PFSK-1 (cell line): Measurements from ENCODE around the gene CUX1.

Experiments used
- FOXP2 ChIP-seq: optimal IDR thresholded peaks from 2 replicates; pipeline ENCODE3; 2011; ENCODE audit warnings: borderline replicate concordance, control low read depth, inconsistent platforms; ENCODE audit not compliant: insufficient read depth; ENCODE audit errors: extremely low read length, extremely low read depth
- POLR2AphosphoS5 ChIP-seq: IDR thresholded peaks from 2 replicates; pipeline ENCODE4 v1.6.1; 2012; ENCODE audit warnings: low read depth, mild to moderate bottlenecking, control low read depth, low read length, moderate library complexity
- SIN3A ChIP-seq: IDR thresholded peaks from 2 replicates; pipeline ENCODE4 v1.6.1; 2012; ENCODE audit warnings: mild to moderate bottlenecking, low read length, moderate library complexity, borderline replicate concordance; ENCODE audit not compliant: insufficient read depth
- TAF1 ChIP-seq: IDR thresholded peaks from 2 replicates; pipeline ENCODE4 v1.6.1; 2012; ENCODE audit warnings: low read length, control low read depth, borderline replicate concordance; ENCODE audit not compliant: insufficient read depth
- TF ChIP-seq, protein P1 (sequence below), 2 experiments: IDR thresholded peaks; 2 replicates each; pipeline versions ENCODE4 v1.6.1 to v1.8.0; 2011 to 2012; ENCODE audit warnings: low read depth in 2 of 2, low read length in 2 of 2, control low read depth in 1 of 2, inconsistent platforms in 1 of 2, mild to moderate bottlenecking in 1 of 2, moderate library complexity in 1 of 2; ENCODE audit not compliant: insufficient read depth in 1 of 2

CUX1 gene

DNA sequence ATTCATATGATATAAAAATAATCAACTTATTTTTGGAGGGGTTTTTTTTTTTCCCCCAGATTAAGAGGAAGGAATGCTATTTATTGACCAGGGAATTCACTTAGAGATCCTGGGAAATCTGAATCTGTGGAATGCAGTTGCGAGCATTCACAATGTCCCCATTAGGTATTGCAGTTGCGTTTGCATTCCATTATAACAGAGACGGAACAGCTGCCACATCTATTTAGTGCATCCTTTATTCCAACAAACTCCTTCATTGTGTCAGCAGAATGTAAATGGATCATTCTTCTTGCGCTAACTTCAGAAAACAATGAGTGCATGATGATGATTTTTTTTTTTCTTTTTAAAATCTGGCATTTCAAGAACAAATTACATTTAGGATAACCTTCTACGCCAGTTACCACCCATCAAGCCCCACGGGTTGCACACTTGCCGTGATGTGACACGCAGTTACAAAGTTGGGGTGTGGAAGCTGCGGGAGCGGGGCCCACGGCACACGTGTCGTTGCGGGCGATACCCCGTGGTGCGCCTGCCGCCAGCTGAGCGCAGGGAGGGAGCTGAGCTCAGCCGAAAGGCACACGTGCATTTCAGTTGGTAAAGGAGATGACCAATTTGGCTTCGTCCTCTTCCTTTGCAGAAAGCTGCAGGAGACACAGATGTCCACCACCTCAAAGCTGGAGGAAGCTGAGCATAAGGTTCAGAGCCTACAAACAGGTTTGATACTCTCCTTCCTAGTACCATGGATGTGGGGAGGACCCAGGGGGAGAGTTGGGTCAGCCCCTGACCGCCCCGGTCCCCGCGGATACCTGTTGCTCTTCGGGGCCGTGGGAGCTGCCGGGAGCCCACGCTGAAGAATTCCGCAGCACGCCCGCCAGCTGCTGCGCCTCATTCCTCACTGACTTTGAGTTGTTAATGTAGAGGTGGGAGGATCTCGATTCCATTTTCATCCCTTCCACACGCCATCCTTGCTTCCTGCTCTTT lies 293.9 kb downstream of the CUX1 start:
- TF ChIP-seq SIN3A (no peak), TAF1 (no peak), POLR2AphosphoS5 (no peak), FOXP2 (no peak)
- TF ChIP-seq, protein P1, sequence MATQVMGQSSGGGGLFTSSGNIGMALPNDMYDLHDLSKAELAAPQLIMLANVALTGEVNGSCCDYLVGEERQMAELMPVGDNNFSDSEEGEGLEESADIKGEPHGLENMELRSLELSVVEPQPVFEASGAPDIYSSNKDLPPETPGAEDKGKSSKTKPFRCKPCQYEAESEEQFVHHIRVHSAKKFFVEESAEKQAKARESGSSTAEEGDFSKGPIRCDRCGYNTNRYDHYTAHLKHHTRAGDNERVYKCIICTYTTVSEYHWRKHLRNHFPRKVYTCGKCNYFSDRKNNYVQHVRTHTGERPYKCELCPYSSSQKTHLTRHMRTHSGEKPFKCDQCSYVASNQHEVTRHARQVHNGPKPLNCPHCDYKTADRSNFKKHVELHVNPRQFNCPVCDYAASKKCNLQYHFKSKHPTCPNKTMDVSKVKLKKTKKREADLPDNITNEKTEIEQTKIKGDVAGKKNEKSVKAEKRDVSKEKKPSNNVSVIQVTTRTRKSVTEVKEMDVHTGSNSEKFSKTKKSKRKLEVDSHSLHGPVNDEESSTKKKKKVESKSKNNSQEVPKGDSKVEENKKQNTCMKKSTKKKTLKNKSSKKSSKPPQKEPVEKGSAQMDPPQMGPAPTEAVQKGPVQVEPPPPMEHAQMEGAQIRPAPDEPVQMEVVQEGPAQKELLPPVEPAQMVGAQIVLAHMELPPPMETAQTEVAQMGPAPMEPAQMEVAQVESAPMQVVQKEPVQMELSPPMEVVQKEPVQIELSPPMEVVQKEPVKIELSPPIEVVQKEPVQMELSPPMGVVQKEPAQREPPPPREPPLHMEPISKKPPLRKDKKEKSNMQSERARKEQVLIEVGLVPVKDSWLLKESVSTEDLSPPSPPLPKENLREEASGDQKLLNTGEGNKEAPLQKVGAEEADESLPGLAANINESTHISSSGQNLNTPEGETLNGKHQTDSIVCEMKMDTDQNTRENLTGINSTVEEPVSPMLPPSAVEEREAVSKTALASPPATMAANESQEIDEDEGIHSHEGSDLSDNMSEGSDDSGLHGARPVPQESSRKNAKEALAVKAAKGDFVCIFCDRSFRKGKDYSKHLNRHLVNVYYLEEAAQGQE (IDR thresholded peaks at IDR 0.05; ENCODE audit: insufficient read depth in 1 of 2, low read depth in 2 of 2, low read length in 2 of 2) = no peak

DNA sequence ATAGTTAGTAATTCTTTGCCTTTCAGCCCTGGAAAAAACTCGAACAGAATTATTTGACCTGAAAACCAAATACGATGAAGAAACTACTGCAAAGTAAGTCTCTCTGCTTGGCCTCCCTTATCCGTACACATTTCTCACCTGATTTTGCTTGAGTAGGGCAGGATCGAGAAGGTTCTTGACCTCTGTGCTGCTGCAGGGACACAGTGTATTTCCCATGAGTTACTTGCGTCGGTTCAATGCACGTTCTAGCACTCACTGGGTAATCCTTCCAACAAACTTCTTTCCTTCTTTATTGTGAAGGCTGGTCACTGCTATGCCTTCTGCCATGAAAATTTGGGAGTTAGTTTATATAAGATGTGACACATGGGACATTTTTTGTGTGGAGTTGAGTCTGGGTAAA lies 297.8 kb downstream of the CUX1 start:
- no peak for TF ChIP-seq TAF1
- TF ChIP-seq, protein P1 (IDR thresholded peaks at IDR 0.05; ENCODE audit: insufficient read depth in 1 of 2, low read depth in 2 of 2, low read length in 2 of 2) = no peak
- TF ChIP-seq SIN3A = no peak
- no peak for TF ChIP-seq FOXP2
- TF ChIP-seq POLR2AphosphoS5 = no peak

DNA sequence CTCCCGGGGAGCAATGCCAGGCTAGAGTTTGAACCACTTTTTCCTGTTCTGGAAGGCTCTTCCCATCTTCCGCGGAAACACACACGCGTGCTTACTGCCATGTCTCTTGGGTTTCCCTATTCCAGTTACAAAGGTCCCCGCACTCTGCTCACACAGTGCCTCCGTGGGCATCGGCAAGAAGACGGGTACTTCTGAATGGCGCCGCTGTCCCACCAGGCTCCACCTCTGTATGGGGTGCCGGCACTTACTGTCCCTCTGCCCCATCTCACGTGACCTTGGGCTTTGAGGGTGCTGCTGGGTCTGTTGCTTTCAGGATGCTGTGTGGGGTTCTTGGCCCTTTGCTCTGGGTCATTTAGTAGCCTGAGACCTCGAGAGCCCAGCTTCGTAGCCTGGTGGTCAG lies 298.5 kb downstream of the CUX1 start:
- TF ChIP-seq SIN3A (no peak), FOXP2 (no peak), POLR2AphosphoS5 (no peak), TAF1 (no peak)
- TF ChIP-seq, protein P1 (IDR thresholded peaks at IDR 0.05; ENCODE audit: insufficient read depth in 1 of 2, low read depth in 2 of 2, low read length in 2 of 2) = no peak

DNA sequence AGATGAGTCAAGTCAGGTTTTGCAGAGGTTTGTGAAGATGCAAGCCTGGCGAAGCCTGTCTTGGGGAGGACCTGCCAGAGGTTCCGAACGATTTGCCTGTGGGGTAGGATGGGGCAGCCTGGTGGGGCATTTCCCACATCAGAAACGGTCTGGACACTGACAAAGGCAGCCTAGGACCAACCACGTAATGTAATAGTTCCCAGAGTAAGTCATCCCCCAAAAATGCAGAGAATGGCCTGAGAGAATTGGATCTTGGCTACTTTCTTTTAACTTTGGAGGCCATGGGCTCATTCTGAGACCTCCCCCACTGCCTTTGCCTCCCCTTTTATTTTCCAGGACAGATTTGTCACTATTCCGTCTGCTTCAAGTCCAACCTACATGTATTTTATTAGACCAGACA lies 300.3 kb downstream of the CUX1 start:
- TF ChIP-seq FOXP2 = no peak
- no peak for TF ChIP-seq SIN3A
- TF ChIP-seq, protein P1 (IDR thresholded peaks at IDR 0.05; ENCODE audit: insufficient read depth in 1 of 2, low read depth in 2 of 2, low read length in 2 of 2) = no peak
- no peak for TF ChIP-seq TAF1
- no peak for TF ChIP-seq POLR2AphosphoS5
